CD8-positive, alpha-beta memory T cell (primary cell): Measurements from ENCODE around the gene ATF6. TPM values are rescaled to one million over a fixed set of nuclear protein-coding genes. Genes with fewer than 3 reads are reported as not detected.

ENCODE experiments used
- CTCF ChIA-PET: fragments of 350-600 bp; sonication (Branson Sonifier 250); formaldehyde crosslinking; loops from one replicate; lab custom pipeline; 2021; ENCODE audit warnings: antibody characterized with exemption; lab: Charles Lee
- POLR2A ChIA-PET: fragments of 350-600 bp; sonication (Branson Sonifier 250); formaldehyde crosslinking; loops from one replicate; lab custom pipeline; 2021; ENCODE audit warnings: antibody characterized with exemption; lab: Charles Lee
- DNase-seq, 5 donors: peaks; one replicate each; pipeline versions ENCODE4 v3.0.0 to v3.0.0-alpha.2; 2020 to 2022; ENCODE audit warnings: mixed read lengths in 1 of 5
- H3K27ac ChIP-seq: one replicate; pipeline ENCODE4 v1.7.0; 2013; ENCODE audit warnings: low read depth, mild to moderate bottlenecking, low read length, moderate library complexity
- H3K27me3 ChIP-seq: 2 replicates; pipeline ENCODE4 v1.7.0; 2013; ENCODE audit warnings: low read length, mild to moderate bottlenecking; ENCODE audit not compliant: insufficient read depth, poor library complexity, severe bottlenecking
- H3K36me3 ChIP-seq: 2 replicates; pipeline ENCODE4 v1.7.0; 2013; ENCODE audit warnings: mild to moderate bottlenecking, low read length, moderate library complexity; ENCODE audit not compliant: insufficient read depth
- H3K4me1 ChIP-seq: 2 replicates; pipeline ENCODE4 v1.7.0; 2013; ENCODE audit warnings: mild to moderate bottlenecking, low read length, moderate library complexity; ENCODE audit not compliant: insufficient read depth
- H3K4me3 ChIP-seq: 2 replicates; pipeline ENCODE4 v1.7.0; 2013; ENCODE audit warnings: mild to moderate bottlenecking, low read length
- H3K9me3 ChIP-seq: 2 replicates; pipeline ENCODE4 v1.7.0; 2013; ENCODE audit warnings: mild to moderate bottlenecking, low read length
- H3K27ac Mint-ChIP-seq, 8 donors: one replicate each; pipeline ENCODE4 v1.8.0; 2020 to 2021; ENCODE audit warnings: mixed read lengths in 8 of 8, mild to moderate bottlenecking in 6 of 8, inconsistent platforms in 3 of 8, moderate library complexity in 3 of 8
- H3K27me3 Mint-ChIP-seq, 2 donors: one replicate each; pipeline ENCODE4 v1.8.0; 2020 to 2021; ENCODE audit warnings: mixed read lengths in 2 of 2, mild to moderate bottlenecking in 1 of 2, moderate library complexity in 1 of 2
- H3K36me3 Mint-ChIP-seq, 3 donors: one replicate each; pipeline ENCODE4 v1.8.0; 2020 to 2021; ENCODE audit warnings: mixed read lengths in 3 of 3, inconsistent platforms in 1 of 3, mild to moderate bottlenecking in 1 of 3
- H3K4me1 Mint-ChIP-seq, 3 donors: one replicate each; pipeline ENCODE4 v1.8.0; 2020 to 2021; ENCODE audit warnings: mixed read lengths in 3 of 3, inconsistent platforms in 1 of 3, mild to moderate bottlenecking in 1 of 3
- H3K4me3 Mint-ChIP-seq, 7 donors: one replicate each; pipeline ENCODE4 v1.8.0; 2020 to 2021; ENCODE audit warnings: mixed read lengths in 7 of 7, mild to moderate bottlenecking in 6 of 7, moderate library complexity in 4 of 7, inconsistent platforms in 2 of 7
- H3K9me3 Mint-ChIP-seq, 5 donors: one replicate each; pipeline ENCODE4 v1.8.0; 2020 to 2022; ENCODE audit warnings: mixed read lengths in 5 of 5, mild to moderate bottlenecking in 3 of 5, moderate library complexity in 2 of 5, inconsistent platforms in 1 of 5
- polyA plus RNA-seq: library from polyadenylated mRNA; unstranded; fragments of 300-500 nt; fragmentation: Illumina TruSeq; gene quantifications from one replicate; pipeline ENCODE4 v1.2.3, GENCODE V29; 2021
- total RNA-seq, 2 experiments: library from RNA; stranded (reverse); gene quantifications; one replicate each; pipeline ENCODE4 v1.2.3, GENCODE V29; 2021

ATF6 gene
- total and polyA plus RNA-seq, 3 experiments from 2014 or later = 14.7 to 22.8 (median 22.4) TPM

- H3K4me3 Mint-ChIP-seq = no peak overlapping the region
- no peaks in the 10 kb centered on the region for H3K9me3 ChIP-seq
- no peaks in the 10 kb centered on the region for H3K9me3 Mint-ChIP-seq
- DNase-seq = no peak
- no peaks in the 10 kb centered on the region for H3K27me3 ChIP-seq
- CTCF ChIA-PET = no interaction called here
- H3K27ac ChIP-seq = no peak overlapping the region
- H3K27ac Mint-ChIP-seq = peak overlapping the region in 1 of 8 donors; percentile 3
- POLR2A ChIA-PET = no interaction called here
- peaks cover 21 to 39% (median 26%) of the 10 kb centered on the region in 3 donors for H3K4me1 Mint-ChIP-seq
- no peaks in the 10 kb centered on the region for H3K27me3 Mint-ChIP-seq
- no peaks in the 10 kb centered on the region for H3K36me3 ChIP-seq
- peaks cover 9 to 34% (median 14%) of the 10 kb centered on the region in 3 donors for H3K36me3 Mint-ChIP-seq
- peaks cover 26% of the 10 kb centered on the region for H3K4me1 ChIP-seq
- no peak overlapping the region for H3K4me3 ChIP-seq
Observed at GRCh38 chr1:161955606-161956005, 189.5 kb downstream of the ATF6 start.

- Histone ChIP-seq H3K36me3 (no peaks in the 10 kb centered on the region), H3K4me1 (peaks cover 26% of the 10 kb centered on the region), H3K27me3 (no peaks in the 10 kb centered on the region), H3K9me3 (no peaks in the 10 kb centered on the region), H3K27ac (no peak overlapping the region), H3K4me3 (no peak overlapping the region)
- H3K36me3 Mint-ChIP-seq = peaks cover 9 to 38% (median 14%) of the 10 kb centered on the region in 3 donors
- ChIA-PET POLR2A (no interaction called here), CTCF (no interaction called here)
- no peak for DNase-seq
- H3K9me3 Mint-ChIP-seq = no peaks in the 10 kb centered on the region
- H3K4me1 Mint-ChIP-seq = peaks cover 24 to 43% (median 30%) of the 10 kb centered on the region in 3 donors
- no peak overlapping the region for H3K27ac Mint-ChIP-seq
- no peaks in the 10 kb centered on the region for H3K27me3 Mint-ChIP-seq
- H3K4me3 Mint-ChIP-seq = no peak overlapping the region
Observed at GRCh38 chr1:161956097-161956496, 190.0 kb downstream of the ATF6 start.

- no peaks in the 10 kb centered on the region for H3K27me3 ChIP-seq
- DNase-seq = no peak
- H3K4me3 ChIP-seq = no peak overlapping the region
- peaks cover 27% of the 10 kb centered on the region for H3K4me1 ChIP-seq
- no peaks in the 10 kb centered on the region for H3K9me3 ChIP-seq
- H3K4me1 Mint-ChIP-seq = peaks cover 30 to 47% (median 39%) of the 10 kb centered on the region in 3 donors
- no peaks in the 10 kb centered on the region for H3K36me3 ChIP-seq
- peaks cover 9 to 38% (median 14%) of the 10 kb centered on the region in 3 donors for H3K36me3 Mint-ChIP-seq
- no peak overlapping the region for H3K27ac ChIP-seq
- H3K27me3 Mint-ChIP-seq = no peaks in the 10 kb centered on the region
- H3K9me3 Mint-ChIP-seq = no peaks in the 10 kb centered on the region
- H3K27ac Mint-ChIP-seq = no peak overlapping the region
- CTCF ChIA-PET = no interaction called here
- POLR2A ChIA-PET = no interaction called here
- no peak overlapping the region for H3K4me3 Mint-ChIP-seq
Observed at GRCh38 chr1:161956930-161957329, 190.8 kb downstream of the ATF6 start.

- Mint-ChIP-seq H3K27ac (peak overlapping the region in 1 of 8 donors; percentile 25), H3K4me1 (peaks cover 30 to 49% (median 46%) of the 10 kb centered on the region in 3 donors)
Observed at GRCh38 chr1:161958425-161958824, 192.3 kb downstream of the ATF6 start.

GRCh38 chr1:161962091-161962887, 196.2 kb downstream of the ATF6 start:
- H3K9me3 Mint-ChIP-seq = no peaks in the 10 kb centered on the region
- DNase-seq = no peak
- POLR2A ChIA-PET = no interaction called here

More at GRCh38 chr1:161958425-161958824, 192.3 kb downstream of the ATF6 start:
- no peaks in the 10 kb centered on the region for H3K9me3 ChIP-seq
- ChIA-PET CTCF (no interaction called here), POLR2A (no interaction called here)
- no peak overlapping the region for H3K27ac ChIP-seq
- no peaks in the 10 kb centered on the region for H3K36me3 ChIP-seq
- no peak overlapping the region for H3K4me3 Mint-ChIP-seq
- H3K36me3 Mint-ChIP-seq = peaks cover 9 to 41% (median 14%) of the 10 kb centered on the region in 3 donors
- H3K27me3 Mint-ChIP-seq = no peaks in the 10 kb centered on the region
- no peaks in the 10 kb centered on the region for H3K9me3 Mint-ChIP-seq
- H3K4me3 ChIP-seq = no peak overlapping the region
- H3K27me3 ChIP-seq = no peaks in the 10 kb centered on the region
- H3K4me1 ChIP-seq = peaks cover 30% of the 10 kb centered on the region
- no peak for DNase-seq

GRCh38 chr1:161966067-161966466, 199.9 kb downstream of the ATF6 start:
- no peaks in the 10 kb centered on the region for H3K9me3 Mint-ChIP-seq
- no peaks in the 10 kb centered on the region for H3K27me3 Mint-ChIP-seq
- Histone ChIP-seq H3K27me3 (no peaks in the 10 kb centered on the region), H3K4me1 (peaks cover 14% of the 10 kb centered on the region), H3K9me3 (no peaks in the 10 kb centered on the region), H3K36me3 (no peaks in the 10 kb centered on the region), H3K27ac (no peak overlapping the region), H3K4me3 (no peak overlapping the region)
- ChIA-PET CTCF (no interaction called here), POLR2A (no interaction called here)
- H3K4me1 Mint-ChIP-seq = peaks cover 14 to 26% (median 17%) of the 10 kb centered on the region in 3 donors
- H3K36me3 Mint-ChIP-seq = peaks cover 15 to 30% (median 23%) of the 10 kb centered on the region in 3 donors
- no peak overlapping the region for H3K27ac Mint-ChIP-seq
- peak overlapping the region in 1 of 7 donors; percentile 30 for H3K4me3 Mint-ChIP-seq
- no peak for DNase-seq

More at GRCh38 chr1:161962091-161962887, 196.2 kb downstream of the ATF6 start:
- H3K4me3 Mint-ChIP-seq = peak overlapping the region; percentile 73 to 93 (median 89)
- CTCF ChIA-PET = no interaction called here
- no peaks in the 10 kb centered on the region for H3K27me3 Mint-ChIP-seq
- H3K36me3 Mint-ChIP-seq = peaks cover 18 to 54% (median 29%) of the 10 kb centered on the region in 3 donors
- H3K4me1 ChIP-seq = peaks cover 14% of the 10 kb centered on the region
- H3K9me3 ChIP-seq = no peaks in the 10 kb centered on the region
- peak overlapping the region; percentile 10 to 92 (median 83) for H3K27ac Mint-ChIP-seq
- peaks cover 20 to 34% (median 31%) of the 10 kb centered on the region in 3 donors for H3K4me1 Mint-ChIP-seq
- no peak overlapping the region for H3K4me3 ChIP-seq
- H3K27ac ChIP-seq = no peak overlapping the region
- H3K27me3 ChIP-seq = no peaks in the 10 kb centered on the region
- H3K36me3 ChIP-seq = no peaks in the 10 kb centered on the region

- H3K36me3 Mint-ChIP-seq = peaks cover 15 to 26% (median 18%) of the 10 kb centered on the region in 3 donors
- H3K4me3 Mint-ChIP-seq = no peak overlapping the region
- Histone ChIP-seq H3K27me3 (no peaks in the 10 kb centered on the region), H3K27ac (no peak overlapping the region), H3K4me3 (no peak overlapping the region), H3K36me3 (no peaks in the 10 kb centered on the region), H3K9me3 (no peaks in the 10 kb centered on the region), H3K4me1 (no peaks in the 10 kb centered on the region)
- ChIA-PET CTCF (no interaction called here), POLR2A (no interaction called here)
- H3K9me3 Mint-ChIP-seq = no peaks in the 10 kb centered on the region
- H3K4me1 Mint-ChIP-seq = no peaks in the 10 kb centered on the region
- no peak for DNase-seq
- peak overlapping the region in 2 of 8 donors; percentile 52 to 81 for H3K27ac Mint-ChIP-seq
- H3K27me3 Mint-ChIP-seq = no peaks in the 10 kb centered on the region
Observed at GRCh38 chr1:161970036-161970435, 203.9 kb downstream of the ATF6 start.

- Histone ChIP-seq H3K36me3 (no peaks in the 10 kb centered on the region), H3K27ac (no peak overlapping the region), H3K4me3 (no peak overlapping the region), H3K4me1 (no peaks in the 10 kb centered on the region), H3K9me3 (no peaks in the 10 kb centered on the region), H3K27me3 (no peaks in the 10 kb centered on the region)
- Mint-ChIP-seq H3K4me3 (no peak overlapping the region), H3K27ac (no peak overlapping the region), H3K27me3 (no peaks in the 10 kb centered on the region), H3K9me3 (no peaks in the 10 kb centered on the region), H3K36me3 (peaks cover 13 to 24% (median 15%) of the 10 kb centered on the region in 3 donors), H3K4me1 (no peaks in the 10 kb centered on the region)
- DNase-seq = no peak
- POLR2A ChIA-PET = no interaction called here
- CTCF ChIA-PET = no interaction called here
Observed at GRCh38 chr1:161970633-161971032, 204.5 kb downstream of the ATF6 start.
